SK-N-DZ (cell line): ENCODE results near the gene SCMH1.

ENCODE experiments used
- DNase-seq: peaks from one replicate; pipeline ENCODE4 v3.0.0-alpha.2; 2015; ENCODE audit warnings: low spot score

The SCMH1 gene

GRCh38 chr1:41028034-41028642 lies 214.0 kb downstream of the SCMH1 start:
- DNase-seq, result no peak

GRCh38 chr1:41025979-41026819 lies 215.9 kb downstream of the SCMH1 start:
- DNase-seq, result no peak

- no peak for DNase-seq
Measured at GRCh38 chr1:41024953-41025352, 217.2 kb downstream of the SCMH1 start.

- DNase-seq, result no peak
Measured at GRCh38 chr1:41023279-41023990, 218.7 kb downstream of the SCMH1 start.

- no peak for DNase-seq
Measured at GRCh38 chr1:41022424-41022823, 219.7 kb downstream of the SCMH1 start.

- peak; percentile 38 for DNase-seq
Measured at GRCh38 chr1:41021526-41022308, 220.4 kb downstream of the SCMH1 start, which contains the start of gene SLFNL1. TSS of gene SLFNL1 (minus strand) at chr1:41021725. CDS start at chr1:41020660, 1,065 bp downstream.

- DNase-seq, result no peak
Measured at GRCh38 chr1:41020654-41021053, 221.5 kb downstream of the SCMH1 start.

GRCh38 chr1:41020109-41020576 lies 222.0 kb downstream of the SCMH1 start:
- DNase-seq, result no peak

GRCh38 chr1:41019353-41019745 lies 222.8 kb downstream of the SCMH1 start:
- DNase-seq, result no peak

- no peak for DNase-seq
Measured at GRCh38 chr1:41018018-41018410, 224.1 kb downstream of the SCMH1 start.

GRCh38 chr1:41017141-41018017 lies 224.7 kb downstream of the SCMH1 start:
- DNase-seq, result no peak

- DNase-seq, result no peak
Measured at GRCh38 chr1:41015897-41016470, 226.1 kb downstream of the SCMH1 start.

GRCh38 chr1:41015281-41015896 lies 226.7 kb downstream of the SCMH1 start:
- DNase-seq, result no peak

GRCh38 chr1:41014871-41015270 lies 227.2 kb downstream of the SCMH1 start:
- DNase-seq, result no peak

- no peak for DNase-seq
Measured at GRCh38 chr1:41013796-41014195, 228.3 kb downstream of the SCMH1 start.

- DNase-seq, result no peak
Measured at GRCh38 chr1:41013024-41013423, 229.1 kb downstream of the SCMH1 start.

- DNase-seq, result no peak
Measured at GRCh38 chr1:41010345-41010744, 231.8 kb downstream of the SCMH1 start.

- no peak for DNase-seq
Measured at GRCh38 chr1:41009466-41009865, 232.6 kb downstream of the SCMH1 start.
